Activated naive CD8-positive, alpha-beta T cell treated with anti-CD3 and anti-CD28 coated beads, Interleukin-2, amount 50 U/mL, for 16 hours (primary cell): ENCODE results near the gene DNAJC16.
"Not testable (repeated sequence)": the region's sequence is repeated elsewhere in the genome, so short reads cannot be mapped to it uniquely, and the experiment has no call there.

Source experiments
- DNase-seq: peaks from one replicate; pipeline ENCODE4 v3.0.0-alpha.2; 2020; ENCODE audit warnings: low read depth, low spot score

Gene DNAJC16

GRCh38 chr1:15583016-15583706 lies 56.5 kb downstream of the DNAJC16 start:
- no peak for DNase-seq

DNA sequence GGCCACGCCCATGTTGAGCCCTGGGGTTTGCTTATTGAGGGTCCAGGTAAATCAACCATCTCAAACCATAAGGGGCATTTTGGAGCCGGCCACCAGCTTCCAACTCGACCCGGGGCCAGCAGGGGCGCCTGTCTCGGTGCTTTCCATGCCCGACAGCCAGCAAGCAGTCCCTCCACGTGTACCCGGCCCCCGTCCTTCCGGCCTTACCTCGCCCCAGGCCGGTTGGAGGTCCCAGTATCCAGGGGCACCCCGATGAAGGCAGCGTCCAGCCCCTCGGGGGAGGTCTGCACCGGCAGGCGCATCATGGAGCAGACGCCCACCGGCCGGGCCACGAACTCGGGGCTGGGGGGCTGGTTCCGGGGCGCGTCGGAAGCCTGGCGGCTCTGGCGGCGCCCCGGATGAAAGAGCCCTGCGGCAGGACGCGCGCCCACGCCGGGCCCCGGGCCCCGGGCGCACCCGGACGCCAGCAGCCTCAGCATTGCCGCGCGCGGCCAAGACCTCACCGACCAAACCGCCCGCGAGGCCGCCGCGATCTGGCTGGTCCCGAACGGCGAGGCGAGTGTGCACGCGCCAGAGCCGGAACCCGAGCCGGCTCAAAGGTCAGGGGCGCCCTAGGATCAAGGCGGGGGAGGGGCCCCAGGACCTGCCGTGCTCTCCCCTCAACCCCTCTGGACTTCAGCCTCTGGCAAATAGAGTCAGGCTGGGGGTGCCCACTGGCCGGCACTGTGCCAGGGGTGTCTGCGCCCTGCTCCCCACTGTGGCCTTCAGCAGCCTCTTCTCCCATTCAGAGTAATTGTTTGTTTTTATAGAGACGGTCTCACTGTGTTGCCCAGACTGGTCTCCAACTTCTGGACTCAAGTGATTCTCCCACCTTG lies 58.1 kb downstream of the DNAJC16 start, which contains the start of gene AGMAT:
AGMAT (minus strand) TSS at position 563 of the 875 bp plus-strand sequence; CDS start at position 479, 84 bp downstream.
- DNase-seq = peak; percentile 42

GRCh38 chr1:15592285-15592684 lies 65.6 kb downstream of the DNAJC16 start:
- DNase-seq = no peak

GRCh38 chr1:15595809-15596617 lies 69.4 kb downstream of the DNAJC16 start:
- no peak for DNase-seq

GRCh38 chr1:15598436-15598835 lies 71.8 kb downstream of the DNAJC16 start:
- DNase-seq = no peak

DNA sequence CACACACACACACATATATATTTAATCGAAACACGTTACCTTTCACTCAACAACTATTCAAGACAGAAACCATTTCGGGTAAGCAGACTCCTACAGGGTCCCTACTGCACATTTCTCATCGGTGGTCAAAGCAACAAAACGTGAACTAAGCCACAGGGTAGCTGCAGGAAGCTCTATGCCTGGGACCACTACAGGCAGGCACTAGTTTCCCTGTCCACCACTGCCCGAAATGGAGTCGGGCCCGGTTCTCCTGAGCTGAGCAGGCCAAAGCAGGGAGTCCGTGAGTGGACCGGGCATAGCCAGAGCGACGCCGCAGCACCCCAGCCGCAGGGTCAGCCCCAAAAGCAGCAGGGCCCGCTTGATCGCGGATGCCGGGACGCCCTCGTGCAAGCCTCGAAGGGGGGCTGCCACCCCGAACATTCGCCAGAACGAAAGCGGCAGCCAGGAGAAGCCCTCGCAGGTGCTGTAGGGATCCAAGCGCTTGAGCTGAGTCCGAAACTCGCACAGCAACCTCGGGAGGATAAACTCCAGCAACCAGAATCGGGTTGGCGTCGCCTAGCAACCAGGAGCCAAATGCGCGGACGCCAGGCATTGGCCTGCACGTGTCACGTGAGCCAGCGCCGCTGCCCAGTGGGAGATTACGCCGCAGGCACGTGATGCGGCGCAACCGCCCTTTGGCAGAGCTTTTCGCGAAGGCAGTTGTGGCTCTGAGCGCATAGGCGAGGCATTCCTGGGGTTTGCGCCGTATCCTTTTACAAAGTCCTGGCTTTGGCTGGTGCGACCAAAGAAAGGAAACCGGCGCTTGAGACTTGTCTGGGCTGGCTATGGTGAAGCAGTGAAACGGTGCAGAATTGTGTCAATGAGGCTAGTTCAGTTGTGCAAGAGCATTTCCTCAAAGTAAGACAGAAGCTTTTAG lies 76.7 kb downstream of the DNAJC16 start:
- peak; percentile 78 for DNase-seq

- DNase-seq = not testable (repeated sequence)
Observed at GRCh38 chr1:15603966-15604282, 77.3 kb downstream of the DNAJC16 start.

- not testable (repeated sequence) for DNase-seq
Observed at GRCh38 chr1:15604400-15604799, 77.8 kb downstream of the DNAJC16 start.

DNA sequence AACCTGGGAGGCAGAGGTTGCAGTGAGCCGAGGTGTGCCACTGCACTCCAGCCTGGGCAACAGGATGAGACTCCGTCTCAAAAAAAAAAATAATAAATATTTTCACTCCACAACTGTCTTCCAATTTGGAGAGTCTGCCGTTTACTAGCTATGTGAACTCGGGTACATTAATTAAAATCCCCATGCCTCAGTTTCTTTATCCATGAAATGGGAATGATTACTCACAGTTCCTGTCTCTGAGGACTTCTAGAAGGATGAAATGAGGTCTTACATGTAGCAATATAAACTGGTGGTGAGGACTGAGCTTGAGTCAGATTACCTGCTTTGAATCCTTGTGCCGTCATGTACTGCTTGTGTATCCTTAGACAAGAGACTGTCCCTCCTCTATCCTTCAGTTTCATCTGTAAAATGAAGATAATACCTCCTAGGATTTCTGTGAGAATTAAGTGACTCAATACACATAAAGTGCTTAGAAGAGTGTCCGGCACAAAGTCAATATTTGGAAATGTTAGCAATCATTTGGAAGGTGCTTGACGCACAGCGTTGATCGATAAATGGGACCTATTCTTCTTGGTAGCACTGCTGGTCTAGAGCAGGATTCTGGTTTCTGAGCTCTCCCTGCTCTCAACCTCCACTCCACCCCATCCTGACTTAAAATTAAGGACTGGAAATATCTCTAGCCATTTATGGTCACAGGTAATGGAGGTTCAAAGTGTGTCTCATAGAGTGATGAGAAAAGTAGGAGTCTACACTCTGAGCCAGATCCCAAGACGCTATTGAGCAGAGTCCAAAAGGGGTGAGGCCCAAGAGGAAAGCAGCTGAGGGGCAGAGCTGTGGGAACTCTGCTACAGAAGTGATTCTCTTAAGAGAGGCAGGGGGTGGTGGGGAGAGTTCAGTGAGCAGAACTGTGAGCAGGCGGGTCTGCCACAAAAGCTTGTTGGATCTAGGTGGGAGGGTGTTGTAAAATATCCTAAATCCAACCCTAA lies 79.0 kb downstream of the DNAJC16 start:
- DNase-seq = no peak

DNA sequence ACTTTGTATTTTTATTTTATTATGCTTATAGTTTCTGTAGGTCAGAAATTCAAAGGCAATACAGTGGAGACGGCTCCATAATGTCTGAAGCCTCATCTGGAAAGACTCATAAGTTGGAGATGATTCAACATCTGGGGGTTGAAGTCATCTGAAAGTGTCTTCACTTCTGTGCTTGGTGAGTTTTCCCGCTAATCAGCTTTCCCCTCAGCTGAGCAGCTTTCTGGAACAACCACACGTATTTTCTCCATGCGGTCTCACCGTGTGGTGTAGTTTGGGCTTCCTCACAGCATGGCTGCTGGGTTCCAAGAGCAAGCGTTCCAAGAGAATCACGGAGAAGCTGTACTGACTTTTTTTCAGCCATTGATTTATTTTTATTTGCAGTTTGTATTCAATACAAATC lies 83.0 kb downstream of the DNAJC16 start:
- DNase-seq = no peak

DNA sequence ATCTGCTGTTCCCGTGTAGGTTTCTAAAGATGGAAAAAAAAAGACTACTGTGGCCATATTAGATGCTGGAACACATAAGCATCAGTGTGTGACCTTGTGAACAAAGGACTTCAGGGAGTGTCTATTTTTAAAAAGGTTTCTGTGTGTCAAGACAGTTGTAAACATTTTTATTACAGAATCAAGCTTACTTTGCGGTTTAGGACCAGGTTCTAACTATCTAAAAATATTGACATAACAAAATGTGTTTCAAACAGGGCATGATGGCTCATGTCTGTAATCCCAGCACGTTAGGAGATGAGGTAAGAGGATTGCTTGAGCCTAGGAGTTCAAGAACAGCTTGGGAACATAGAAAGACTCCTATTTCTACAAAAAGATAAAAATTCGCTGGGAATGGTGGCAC lies 83.5 kb downstream of the DNAJC16 start:
- no peak for DNase-seq

- DNase-seq = no peak
Observed at GRCh38 chr1:15616373-15617172, 89.9 kb downstream of the DNAJC16 start.

DNA sequence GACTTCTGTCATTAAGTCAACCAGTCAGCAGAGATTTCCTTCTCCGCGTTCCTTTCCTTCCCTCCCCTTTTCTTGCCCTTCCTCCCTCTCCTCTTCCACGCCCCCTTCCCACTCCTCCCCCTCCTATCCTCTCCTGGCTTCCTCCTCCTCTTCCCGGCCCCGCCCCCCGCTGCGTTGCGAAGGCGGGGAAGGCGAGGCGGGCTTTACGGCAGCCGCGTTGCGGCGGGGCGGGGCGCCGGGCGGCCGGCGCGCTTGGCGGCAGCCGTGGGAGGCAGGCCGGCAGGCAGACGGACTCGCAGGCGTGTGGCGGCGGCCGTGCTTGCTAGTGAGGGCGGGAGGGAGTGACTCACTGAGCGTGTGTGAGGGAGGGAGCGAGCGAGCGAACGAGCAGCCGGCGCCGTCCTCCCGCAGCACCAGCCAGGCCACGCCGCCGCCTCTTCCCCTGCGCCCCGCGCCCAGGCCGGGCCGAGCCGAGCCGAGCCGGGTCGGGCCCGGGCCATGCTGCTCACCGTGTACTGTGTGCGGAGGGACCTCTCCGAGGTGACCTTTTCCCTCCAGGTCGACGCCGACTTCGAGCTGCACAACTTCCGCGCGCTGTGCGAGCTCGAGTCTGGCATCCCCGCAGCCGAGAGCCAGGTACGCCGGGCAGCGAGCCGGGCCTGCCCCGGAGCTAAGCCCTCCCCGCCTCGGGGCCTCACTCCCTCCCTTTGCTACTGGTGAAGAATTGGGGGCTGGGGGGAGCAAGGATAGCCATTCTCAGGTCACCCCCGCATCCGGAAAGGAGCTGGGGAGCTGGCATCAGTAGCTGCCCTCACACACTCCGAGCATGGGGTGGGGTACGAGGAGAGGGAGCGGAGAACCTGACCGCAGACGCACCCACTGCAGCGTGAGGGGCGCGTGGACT lies 90.8 kb downstream of the DNAJC16 start, which contains the start of gene DDI2:
DDI2 (plus strand) TSS at position 286 of the 904 bp plus-strand sequence; CDS start at position 499, 213 bp downstream.
- peak; percentile 86 for DNase-seq

GRCh38 chr1:15618077-15618654 lies 91.5 kb downstream of the DNAJC16 start:
- no peak for DNase-seq

DNA sequence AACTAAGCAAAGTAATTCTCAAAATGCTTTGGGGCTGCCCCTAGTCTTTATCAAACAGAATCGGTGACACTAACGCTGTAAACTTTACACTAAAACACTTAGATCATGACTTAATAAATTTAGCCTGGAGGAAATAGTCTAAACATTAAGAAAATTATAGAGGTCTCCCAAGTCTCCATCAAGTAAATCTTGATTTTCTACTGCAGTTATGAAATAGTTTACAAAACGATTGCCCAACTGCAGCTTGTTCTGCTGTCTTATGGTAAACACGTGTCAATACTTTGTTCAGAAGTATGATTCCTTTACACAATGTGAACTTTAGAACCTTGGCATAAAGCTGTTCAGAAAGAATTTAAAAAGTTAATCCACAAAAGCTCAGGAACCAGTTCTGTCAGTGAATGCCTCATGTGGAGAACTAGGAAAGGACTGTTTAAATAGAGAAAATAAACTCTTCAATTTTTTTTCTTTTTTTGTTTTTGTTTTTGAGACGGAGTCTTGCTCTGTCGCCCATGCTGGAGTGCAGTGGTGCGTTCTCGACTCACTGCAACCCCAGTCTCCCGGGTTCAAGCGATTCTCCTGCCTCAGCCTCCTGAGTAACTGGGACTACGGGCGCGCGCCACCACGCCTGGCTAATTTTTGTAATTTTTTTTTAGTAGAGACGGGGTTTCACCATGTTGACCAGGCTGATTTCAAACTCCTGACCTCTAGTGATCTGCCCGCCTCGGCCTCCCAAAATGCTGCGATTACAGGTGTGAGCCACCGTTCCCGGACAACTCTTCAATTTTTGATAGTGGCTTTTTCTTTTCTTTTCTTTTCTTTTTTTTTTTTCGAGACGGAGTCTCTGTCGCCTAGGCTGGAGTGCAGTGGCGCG lies 92.2 kb downstream of the DNAJC16 start:
- DNase-seq = no peak

- no peak for DNase-seq
Observed at GRCh38 chr1:15620155-15620545, 93.5 kb downstream of the DNAJC16 start.
